Mesenchymal stem cell (in vitro differentiated cells and primary cell): ENCODE data around the gene CCSER1.
"Not testable (repeated sequence)": the region's sequence is repeated elsewhere in the genome, so short reads cannot be mapped to it uniquely, and the experiment has no call there.

ENCODE experiments used
- DNase-seq: peaks from one replicate; pipeline ENCODE4 v3.0.0-alpha.2; 2013
- H2AFZ ChIP-seq: one replicate; pipeline ENCODE4 v1.6.1; 2013; ENCODE audit warnings: low read depth, mild to moderate bottlenecking, control low read depth, inconsistent platforms, low read length, moderate library complexity
- H2AK5ac ChIP-seq: 2 replicates; pipeline ENCODE4 v1.6.1; 2013; ENCODE audit warnings: low read length, moderate library complexity, mild to moderate bottlenecking, inconsistent platforms; ENCODE audit not compliant: severe bottlenecking
- H2BK120ac ChIP-seq: one replicate; pipeline ENCODE4 v1.6.1; 2013; ENCODE audit warnings: low read depth, mild to moderate bottlenecking, inconsistent platforms, low read length, moderate library complexity
- H2BK12ac ChIP-seq, 2 experiments: one replicate each; pipeline ENCODE4 v1.6.1; 2013; ENCODE audit warnings: inconsistent platforms in 2 of 2, low read length in 2 of 2, mild to moderate bottlenecking in 2 of 2, moderate library complexity in 2 of 2, control low read depth in 1 of 2
- H2BK15ac ChIP-seq: one replicate; pipeline ENCODE4 v1.6.1; 2013; ENCODE audit warnings: mild to moderate bottlenecking, low read depth, inconsistent platforms; ENCODE audit not compliant: poor library complexity, severe bottlenecking
- H2BK5ac ChIP-seq: 2 replicates; pipeline ENCODE4 v1.6.1; 2013; ENCODE audit warnings: low read depth, mild to moderate bottlenecking, low read length, control low read depth, inconsistent platforms; ENCODE audit not compliant: poor library complexity, severe bottlenecking
- H3K14ac ChIP-seq, 2 experiments: one replicate each; pipeline ENCODE4 v1.6.1; 2013; ENCODE audit warnings: inconsistent platforms in 2 of 2, low read length in 2 of 2, control low read depth in 1 of 2, mild to moderate bottlenecking in 1 of 2, moderate library complexity in 1 of 2
- H3K18ac ChIP-seq, 2 experiments: one replicate each; pipeline ENCODE4 v1.6.1; 2013; ENCODE audit warnings: inconsistent platforms in 2 of 2, low read length in 2 of 2, control low read depth in 1 of 2, low read depth in 1 of 2, mild to moderate bottlenecking in 1 of 2
- H3K23ac ChIP-seq, 2 experiments: one replicate each; pipeline ENCODE4 v1.6.1; 2013; ENCODE audit warnings: inconsistent platforms in 2 of 2, low read length in 2 of 2, mild to moderate bottlenecking in 2 of 2, moderate library complexity in 2 of 2, control low read depth in 1 of 2
- H3K27ac ChIP-seq: 2 replicates; pipeline ENCODE4 v1.5.1; 2013; ENCODE audit warnings: mild to moderate bottlenecking, moderate library complexity, low read length, control low read depth, inconsistent platforms; ENCODE audit not compliant: poor library complexity, severe bottlenecking
- H3K27me3 ChIP-seq, 2 experiments: 2 replicates each; pipeline versions ENCODE4 v1.6.1 to v1.7.0; 2013; ENCODE audit warnings: low read length in 2 of 2, mild to moderate bottlenecking in 2 of 2, moderate library complexity in 2 of 2, control low read depth in 1 of 2, inconsistent platforms in 1 of 2; ENCODE audit not compliant: control insufficient read depth in 1 of 2, insufficient read depth in 1 of 2
- H3K36me3 ChIP-seq, 2 experiments: 2 replicates each; pipeline versions ENCODE4 v1.6.1 to v1.7.0; 2013; ENCODE audit warnings: low read length in 2 of 2, control low read depth in 1 of 2, inconsistent platforms in 1 of 2, low read depth in 1 of 2, mild to moderate bottlenecking in 1 of 2; ENCODE audit not compliant: insufficient read depth in 2 of 2, control insufficient read depth in 1 of 2
- H3K4ac ChIP-seq, 2 experiments: one replicate each; pipeline ENCODE4 v1.6.1; 2013; ENCODE audit warnings: inconsistent platforms in 2 of 2, low read length in 2 of 2, mild to moderate bottlenecking in 2 of 2, moderate library complexity in 2 of 2, control low read depth in 1 of 2, low read depth in 1 of 2
- H3K4me1 ChIP-seq: 2 replicates; pipeline ENCODE4 v1.6.1; 2013; ENCODE audit warnings: low read depth, low read length, control low read depth; ENCODE audit not compliant: control insufficient read depth, insufficient read depth
- H3K4me2 ChIP-seq: 2 replicates; pipeline ENCODE4 v1.6.1; 2013; ENCODE audit warnings: low read length, mild to moderate bottlenecking, inconsistent platforms; ENCODE audit not compliant: poor library complexity, severe bottlenecking
- H3K4me3 ChIP-seq, 2 experiments: 2 replicates each; pipeline versions ENCODE4 v1.5.1 to v1.7.0; 2013; ENCODE audit warnings: low read length in 2 of 2, mild to moderate bottlenecking in 2 of 2, control low read depth in 1 of 2, low read depth in 1 of 2; ENCODE audit not compliant: insufficient read depth in 1 of 2
- H3K79me1 ChIP-seq: replicated peaks from 2 replicates; pipeline ENCODE4 v1.6.1; 2013; ENCODE audit warnings: mild to moderate bottlenecking, control low read depth, low read length, inconsistent platforms; ENCODE audit not compliant: poor library complexity, severe bottlenecking
- H3K9ac ChIP-seq: 2 replicates; pipeline ENCODE4 v1.7.0; 2013; ENCODE audit warnings: mild to moderate bottlenecking, low read length, moderate library complexity
- H3K9me3 ChIP-seq: 2 replicates; pipeline ENCODE4 v1.7.0; 2013; ENCODE audit warnings: mild to moderate bottlenecking, low read length; ENCODE audit not compliant: control insufficient read depth
- H4K8ac ChIP-seq: one replicate; pipeline ENCODE4 v1.6.1; 2013; ENCODE audit warnings: inconsistent platforms, mild to moderate bottlenecking, low read length, moderate library complexity
- H4K91ac ChIP-seq: one replicate; pipeline ENCODE4 v1.6.1; 2013; ENCODE audit warnings: mild to moderate bottlenecking, low read length, inconsistent platforms
- WGBS: methylation state at CpG from one replicate; pipeline ENCODE4 v1.1.7; 2013; ENCODE audit warnings: mixed read lengths; 5-methylcytosine and 5-hydroxymethylcytosine counted together

The CCSER1 gene

DNA sequence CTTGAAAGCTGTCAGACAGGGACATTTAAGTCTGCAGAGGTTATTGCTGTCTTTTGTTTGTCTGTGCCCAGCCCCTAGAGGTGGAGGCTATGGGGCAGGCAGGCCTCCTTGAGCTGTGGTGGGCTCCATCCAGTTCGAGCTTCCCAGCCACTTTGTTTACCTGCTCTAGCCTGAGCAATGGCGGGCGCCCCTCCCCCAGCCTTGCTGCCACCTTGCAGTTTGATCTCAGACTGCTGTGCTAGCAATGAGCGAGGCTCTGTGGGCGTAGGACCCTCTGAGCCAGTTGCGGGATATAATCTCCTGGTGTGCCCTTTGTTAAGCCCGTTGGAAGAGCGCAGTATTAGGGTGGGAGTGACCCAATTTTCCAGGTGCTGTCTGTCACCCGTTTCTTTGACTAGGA, 357.7 kb downstream of the CCSER1 start:
- H2AFZ ChIP-seq, H2BK15ac ChIP-seq, H3K9me3 ChIP-seq, H3K18ac ChIP-seq, H3K4me1 ChIP-seq, H3K4ac ChIP-seq, H2BK12ac ChIP-seq, H2BK5ac ChIP-seq, H3K4me3 ChIP-seq, H3K23ac ChIP-seq, H3K27me3 ChIP-seq, DNase-seq, H2BK120ac ChIP-seq, H3K27ac ChIP-seq, H3K79me1 ChIP-seq, H2AK5ac ChIP-seq, H3K4me2 ChIP-seq, H4K8ac ChIP-seq, H3K14ac ChIP-seq, H4K91ac ChIP-seq, H3K36me3 ChIP-seq, H3K9ac ChIP-seq: not testable (repeated sequence)
- WGBS = 87% methylated on average over 9 of the region's 9 CpGs

DNA sequence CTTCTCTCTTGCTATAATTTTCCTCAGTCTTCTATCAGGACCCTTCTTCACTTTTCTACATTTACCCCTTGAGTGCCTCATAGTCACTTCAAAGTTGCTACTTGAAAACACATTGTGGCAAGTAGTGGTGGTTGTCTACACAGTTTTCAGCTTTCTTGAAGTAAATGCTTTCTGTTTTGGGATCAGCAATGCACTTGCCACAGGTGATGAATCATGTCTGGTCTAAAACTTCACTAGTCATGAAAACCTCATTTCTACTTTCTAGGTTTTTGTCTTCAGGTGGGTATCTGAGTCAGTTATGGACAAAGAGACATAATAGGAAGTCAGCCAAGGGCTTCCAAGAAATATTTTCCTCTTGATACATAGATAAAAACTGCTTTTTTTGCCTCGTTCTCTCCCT, 359.2 kb downstream of the CCSER1 start:
- Histone ChIP-seq H3K18ac (no peak overlapping the region), H3K79me1 (no peaks in the 10 kb centered on the region), H2AK5ac (no peak overlapping the region), H3K4ac (no peak overlapping the region), H3K4me3 (no peak overlapping the region), H4K91ac (no peak overlapping the region), H3K14ac (no peak overlapping the region), H4K8ac (no peak overlapping the region), H3K4me2 (no peak overlapping the region), H2BK120ac (no peak overlapping the region), H3K9ac (no peak overlapping the region), H2BK5ac (no peak overlapping the region), H3K36me3 (no peaks in the 10 kb centered on the region), H3K27ac (no peak overlapping the region), H2BK12ac (no peak overlapping the region), H2BK15ac (no peak overlapping the region), H3K23ac (no peak overlapping the region), H3K9me3 (no peaks in the 10 kb centered on the region), H3K27me3 (no peaks in the 10 kb centered on the region), H2AFZ (no peak overlapping the region), H3K4me1 (no peaks in the 10 kb centered on the region)
- DNase-seq = no peak
- no CpG with 5 or more reads among the region's 1 CpG for WGBS

DNA sequence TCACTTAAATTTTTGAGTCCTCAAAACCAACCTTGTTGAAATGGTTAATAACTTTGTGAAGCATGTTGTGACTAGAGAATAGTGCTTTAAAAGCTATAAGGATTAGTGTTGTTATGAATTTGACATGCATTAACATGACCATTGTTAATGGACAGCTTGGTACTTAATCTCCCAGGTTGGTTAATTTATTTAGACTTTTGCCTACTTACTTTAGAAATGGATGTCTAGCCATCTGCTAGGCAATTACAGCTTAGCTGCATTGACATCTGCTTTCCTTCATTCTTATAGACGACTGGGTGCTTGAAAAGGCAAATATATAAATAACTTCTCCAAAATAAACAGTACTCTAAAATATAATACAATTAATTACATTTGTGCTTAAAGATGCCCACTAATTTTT, 368.0 kb downstream of the CCSER1 start:
- WGBS = no CpG with 5 or more reads among the region's 1 CpG
- H3K9me3 ChIP-seq = no peaks in the 10 kb centered on the region

DNA sequence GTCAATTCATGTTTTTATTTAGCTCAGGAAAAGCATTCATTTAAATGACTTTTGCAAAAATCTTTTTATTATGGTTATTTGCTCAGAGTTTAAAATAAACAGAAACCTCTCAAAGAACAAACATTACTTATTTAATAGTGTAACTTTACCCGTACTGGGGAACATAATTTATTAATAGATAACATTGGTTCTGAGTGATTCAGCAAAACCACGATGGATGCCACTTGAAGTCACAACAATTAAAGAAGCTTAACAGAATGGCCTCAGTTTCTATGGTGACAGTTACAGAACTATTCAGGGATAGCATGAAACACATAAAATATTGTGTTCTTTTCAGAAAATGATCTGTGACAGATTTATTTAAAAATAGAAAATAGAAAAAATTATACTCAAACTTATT, 368.7 kb downstream of the CCSER1 start:
- H3K9ac ChIP-seq = no peak overlapping the region
- no peak overlapping the region for H3K14ac ChIP-seq
- H2AK5ac ChIP-seq = no peak overlapping the region
- H3K9me3 ChIP-seq = no peaks in the 10 kb centered on the region
- no peak overlapping the region for H2BK5ac ChIP-seq
- no peak overlapping the region for H2BK15ac ChIP-seq
- no peak overlapping the region for H4K91ac ChIP-seq
- no peak overlapping the region for H3K4me3 ChIP-seq
- no peak overlapping the region for H4K8ac ChIP-seq
- H3K18ac ChIP-seq = no peak overlapping the region
- no peak overlapping the region for H3K4ac ChIP-seq
- H2BK12ac ChIP-seq = no peak overlapping the region
- no peaks in the 10 kb centered on the region for H3K79me1 ChIP-seq
- no peak overlapping the region for H2BK120ac ChIP-seq
- no peak overlapping the region for H3K4me2 ChIP-seq
- no peaks in the 10 kb centered on the region for H3K27me3 ChIP-seq
- WGBS = no CpG with 5 or more reads among the region's 2 CpGs
- H3K23ac ChIP-seq = no peak overlapping the region
- H3K36me3 ChIP-seq = no peaks in the 10 kb centered on the region
- peak; percentile 3 for DNase-seq
- H2AFZ ChIP-seq = no peak overlapping the region
- no peaks in the 10 kb centered on the region for H3K4me1 ChIP-seq
- no peak overlapping the region for H3K27ac ChIP-seq

More for the DNA sequence above, 368.0 kb downstream of the CCSER1 start:
- H2BK120ac ChIP-seq = no peak overlapping the region
- no peaks in the 10 kb centered on the region for H3K79me1 ChIP-seq
- H4K91ac ChIP-seq = no peak overlapping the region
- no peak overlapping the region for H3K4me3 ChIP-seq
- no peaks in the 10 kb centered on the region for H3K4me1 ChIP-seq
- no peak overlapping the region for H2BK15ac ChIP-seq
- H3K9ac ChIP-seq = no peak overlapping the region
- no peak overlapping the region for H3K4me2 ChIP-seq
- no peaks in the 10 kb centered on the region for H3K27me3 ChIP-seq
- DNase-seq = no peak
- no peak overlapping the region for H4K8ac ChIP-seq
- H2BK12ac ChIP-seq = no peak overlapping the region
- H3K14ac ChIP-seq = no peak overlapping the region
- no peak overlapping the region for H3K27ac ChIP-seq
- H3K23ac ChIP-seq = no peak overlapping the region
- no peak overlapping the region for H3K18ac ChIP-seq
- H2AFZ ChIP-seq = no peak overlapping the region
- no peak overlapping the region for H2BK5ac ChIP-seq
- H2AK5ac ChIP-seq = no peak overlapping the region
- H3K36me3 ChIP-seq = no peaks in the 10 kb centered on the region
- H3K4ac ChIP-seq = no peak overlapping the region
